Muscle of leg (tissue), 11 donors: ENCODE data around the gene METTL3. TPM values are rescaled to one million over a fixed set of nuclear protein-coding genes. Genes with fewer than 3 reads are reported as not detected.

Experiments used
- DNase-seq: peaks from one replicate; pipeline ENCODE4 v3.0.0; 2013
- H3K27ac ChIP-seq: one replicate; pipeline ENCODE4 v1.5.1; 2013; ENCODE audit warnings: mild to moderate bottlenecking, low read length, control low read depth
- H3K27me3 ChIP-seq: one replicate; pipeline ENCODE4 v1.6.1; 2013; ENCODE audit warnings: low read length; ENCODE audit not compliant: control insufficient read depth, insufficient read depth
- H3K36me3 ChIP-seq: one replicate; pipeline ENCODE4 v1.6.1; 2013; ENCODE audit warnings: low read length; ENCODE audit not compliant: control insufficient read depth, insufficient read depth
- H3K4me1 ChIP-seq: one replicate; pipeline ENCODE4 v1.6.1; 2013; ENCODE audit warnings: low read length; ENCODE audit not compliant: control insufficient read depth, insufficient read depth
- H3K4me3 ChIP-seq: one replicate; pipeline ENCODE4 v1.5.1; 2013; ENCODE audit warnings: low read length, control low read depth
- H3K9me3 ChIP-seq: replicated peaks from 2 replicates; pipeline ENCODE4 v1.6.1; 2013; ENCODE audit warnings: low read depth, low read length; ENCODE audit not compliant: control insufficient read depth
- WGBS: methylation state at CpG from one replicate; pipeline ENCODE4 v1.1.5; 2013; ENCODE audit warnings: missing lambda C conversion rate; ENCODE audit not compliant: insufficient coverage; 5-methylcytosine and 5-hydroxymethylcytosine counted together
- polyA plus RNA-seq, 8 donors: library from polyadenylated mRNA; unstranded; fragments of 120-200 nt; gene quantifications; one replicate each; pipeline versions ENCODE4 v1.2.1 to v1.2.3, GENCODE V29; 2013; ENCODE audit warnings: inconsistent platforms in 1 of 8, low replicate concordance in 1 of 8; ENCODE audit not compliant: insufficient read length in 8 of 8, insufficient read depth in 1 of 8
- total RNA-seq: library from RNA; stranded (reverse); fragments of 120-200 nt; gene quantifications from one replicate; pipeline ENCODE4 v1.2.4, GENCODE V29; 2013

METTL3 gene
- total and polyA plus RNA-seq, 9 donors, result 40.4 to 56.6 (median 45.5) TPM

GRCh38 chr14:21541413-21542074, 30.4 kb upstream of the METTL3 start:
- Histone ChIP-seq H3K4me3 (no peak overlapping the region), H3K27me3 (peaks cover 6% of the 10 kb centered on the region), H3K9me3 (no peaks in the 10 kb centered on the region), H3K4me1 (no peaks in the 10 kb centered on the region), H3K27ac (no peak overlapping the region), H3K36me3 (no peaks in the 10 kb centered on the region)
- no CpG with 5 or more reads among the region's 9 CpGs for whole genome bisulfite sequencing
- no peak for DNase-seq

- Histone ChIP-seq H3K27ac (no peak overlapping the region), H3K4me3 (no peak overlapping the region), H3K27me3 (peaks cover 20% of the 10 kb centered on the region), H3K4me1 (peaks cover 4% of the 10 kb centered on the region), H3K36me3 (no peaks in the 10 kb centered on the region), H3K9me3 (no peaks in the 10 kb centered on the region)
- DNase-seq, result no peak
- no CpG with 5 or more reads among the region's 3 CpGs for WGBS
Observed at GRCh38 chr14:21539189-21539940, 28.2 kb upstream of the METTL3 start.

- Histone ChIP-seq H3K9me3 (no peaks in the 10 kb centered on the region), H3K4me3 (peak overlapping the region; percentile 12), H3K4me1 (peaks cover 4% of the 10 kb centered on the region), H3K27ac (no peak overlapping the region), H3K36me3 (no peaks in the 10 kb centered on the region), H3K27me3 (peaks cover 22% of the 10 kb centered on the region)
- peak; percentile 23 for DNase-seq
- 0% methylated on average over 2 of the region's 3 CpGs for WGBS
Observed at GRCh38 chr14:21537090-21537424, 25.9 kb upstream of the METTL3 start.

- H3K9me3 ChIP-seq, result no peaks in the 10 kb centered on the region
- no peaks in the 10 kb centered on the region for H3K36me3 ChIP-seq
- H3K4me3 ChIP-seq, result peak overlapping the region; percentile 12
- no peak overlapping the region for H3K27ac ChIP-seq
- peaks cover 22% of the 10 kb centered on the region for H3K27me3 ChIP-seq
- H3K4me1 ChIP-seq, result peaks cover 4% of the 10 kb centered on the region
- peak; percentile 35 for DNase-seq
- 2% methylated on average over 11 of the region's 25 CpGs for WGBS
Observed at GRCh38 chr14:21536418-21537089, 25.4 kb upstream of the METTL3 start.

- H3K4me3 ChIP-seq, result peak overlapping the region; percentile 12
- 33% methylated on average over 1 of the region's 6 CpGs for WGBS
- no peaks in the 10 kb centered on the region for H3K36me3 ChIP-seq
- peaks cover 22% of the 10 kb centered on the region for H3K27me3 ChIP-seq
- peaks cover 4% of the 10 kb centered on the region for H3K4me1 ChIP-seq
- H3K27ac ChIP-seq, result no peak overlapping the region
- DNase-seq, result no peak
- no peaks in the 10 kb centered on the region for H3K9me3 ChIP-seq
Observed at GRCh38 chr14:21535545-21536417, 24.6 kb upstream of the METTL3 start.

- no peaks in the 10 kb centered on the region for H3K9me3 ChIP-seq
- no peak for DNase-seq
- H3K4me1 ChIP-seq, result peaks cover 4% of the 10 kb centered on the region
- 57% methylated on average over 1 of the region's 4 CpGs for WGBS
- H3K27me3 ChIP-seq, result peaks cover 22% of the 10 kb centered on the region
- H3K4me3 ChIP-seq, result no peak overlapping the region
- H3K36me3 ChIP-seq, result no peaks in the 10 kb centered on the region
- no peak overlapping the region for H3K27ac ChIP-seq
Observed at GRCh38 chr14:21534576-21534975, 23.4 kb upstream of the METTL3 start.

GRCh38 chr14:21533294-21533693, 22.2 kb upstream of the METTL3 start:
- Histone ChIP-seq H3K9me3 (no peaks in the 10 kb centered on the region), H3K27me3 (peaks cover 22% of the 10 kb centered on the region), H3K27ac (no peak overlapping the region), H3K4me1 (peaks cover 4% of the 10 kb centered on the region), H3K36me3 (no peaks in the 10 kb centered on the region), H3K4me3 (no peak overlapping the region)
- no peak for DNase-seq

- Histone ChIP-seq H3K27me3 (peaks cover 3% of the 10 kb centered on the region), H3K27ac (no peak overlapping the region), H3K4me1 (peaks cover 12% of the 10 kb centered on the region), H3K36me3 (peaks cover 4% of the 10 kb centered on the region), H3K4me3 (no peak overlapping the region), H3K9me3 (no peaks in the 10 kb centered on the region)
- no peak for DNase-seq
- WGBS, result no CpG with 5 or more reads among the region's 1 CpG
Observed at GRCh38 chr14:21529515-21529914, 18.4 kb upstream of the METTL3 start.

- Histone ChIP-seq H3K27me3 (no peaks in the 10 kb centered on the region), H3K36me3 (peaks cover 12% of the 10 kb centered on the region), H3K9me3 (no peaks in the 10 kb centered on the region), H3K27ac (no peak overlapping the region), H3K4me1 (peaks cover 12% of the 10 kb centered on the region), H3K4me3 (no peak overlapping the region)
- WGBS, result 83% methylated on average over 1 of the region's 4 CpGs
- DNase-seq, result no peak
Observed at GRCh38 chr14:21528381-21529348, 17.5 kb upstream of the METTL3 start.
